Ureter (tissue), 1 donor: Measurements from ENCODE around the gene GOLGA1. TPM values are rescaled to one million over a fixed set of nuclear protein-coding genes. Genes with fewer than 3 reads are reported as not detected.
"Not testable (repeated sequence)": the region's sequence is repeated elsewhere in the genome, so short reads cannot be mapped to it uniquely, and the experiment has no call there.

Source experiments
- DNase-seq: peaks from one replicate; pipeline ENCODE4 v3.0.0-alpha.2; 2020; ENCODE audit warnings: low spot score
- total RNA-seq: library from RNA; stranded (reverse); gene quantifications from one replicate; pipeline ENCODE4 v1.2.4, GENCODE V29; 2023
- donor health status: DM: yes; HTN: yes; CAD: no.

The GOLGA1 gene, protein sequence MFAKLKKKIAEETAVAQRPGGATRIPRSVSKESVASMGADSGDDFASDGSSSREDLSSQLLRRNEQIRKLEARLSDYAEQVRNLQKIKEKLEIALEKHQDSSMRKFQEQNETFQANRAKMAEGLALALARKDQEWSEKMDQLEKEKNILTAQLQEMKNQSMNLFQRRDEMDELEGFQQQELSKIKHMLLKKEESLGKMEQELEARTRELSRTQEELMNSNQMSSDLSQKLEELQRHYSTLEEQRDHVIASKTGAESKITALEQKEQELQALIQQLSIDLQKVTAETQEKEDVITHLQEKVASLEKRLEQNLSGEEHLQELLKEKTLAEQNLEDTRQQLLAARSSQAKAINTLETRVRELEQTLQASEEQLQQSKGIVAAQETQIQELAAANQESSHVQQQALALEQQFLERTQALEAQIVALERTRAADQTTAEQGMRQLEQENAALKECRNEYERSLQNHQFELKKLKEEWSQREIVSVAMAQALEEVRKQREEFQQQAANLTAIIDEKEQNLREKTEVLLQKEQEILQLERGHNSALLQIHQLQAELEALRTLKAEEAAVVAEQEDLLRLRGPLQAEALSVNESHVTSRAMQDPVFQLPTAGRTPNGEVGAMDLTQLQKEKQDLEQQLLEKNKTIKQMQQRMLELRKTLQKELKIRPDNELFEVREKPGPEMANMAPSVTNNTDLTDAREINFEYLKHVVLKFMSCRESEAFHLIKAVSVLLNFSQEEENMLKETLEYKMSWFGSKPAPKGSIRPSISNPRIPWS
- 25.1 TPM for total RNA-seq

DNA sequence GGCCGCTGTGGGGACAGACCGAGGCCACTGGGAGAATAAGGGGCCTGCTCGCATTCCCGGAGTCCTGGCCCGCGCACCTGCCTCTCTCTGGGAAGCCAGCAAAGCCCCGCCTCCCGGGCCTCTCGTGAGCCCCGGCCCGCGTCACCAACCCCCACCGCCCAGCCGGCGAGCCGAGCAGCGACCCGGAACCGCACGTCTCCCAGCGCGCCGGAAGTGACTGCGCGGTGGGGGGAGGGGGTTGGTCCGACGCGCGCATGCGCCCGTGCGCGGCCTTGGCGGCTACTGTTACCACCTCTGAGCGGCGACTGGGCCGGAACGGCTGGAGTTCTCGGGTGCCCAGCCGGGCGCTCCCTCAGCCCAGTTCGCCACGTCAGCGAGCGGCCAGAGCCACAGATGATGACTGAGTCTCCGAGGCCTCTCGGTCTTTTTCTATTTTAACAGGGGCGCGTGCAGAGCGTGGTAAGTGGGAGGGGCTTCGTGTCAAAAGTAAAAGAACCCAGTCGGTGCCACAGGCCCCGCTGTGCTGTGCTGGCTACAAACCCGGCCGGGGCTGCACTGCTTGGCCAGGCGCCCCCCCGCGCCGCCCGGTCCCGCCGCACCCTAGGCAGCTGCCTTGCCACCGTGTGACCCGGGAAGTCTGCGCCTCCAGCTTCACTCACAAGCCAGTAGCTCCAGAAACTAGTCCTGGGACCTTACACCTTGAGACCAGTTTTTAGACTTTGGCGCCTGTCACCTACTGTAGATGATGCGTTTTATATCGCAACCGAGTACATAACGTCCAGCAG, at the start of gene GOLGA1:
Gene GOLGA1 (minus strand): TSS at position 190 of the 785 bp plus-strand sequence. CDS start 2,372 bp downstream, outside the sequence.
- DNase-seq, result peak; percentile 95

DNA sequence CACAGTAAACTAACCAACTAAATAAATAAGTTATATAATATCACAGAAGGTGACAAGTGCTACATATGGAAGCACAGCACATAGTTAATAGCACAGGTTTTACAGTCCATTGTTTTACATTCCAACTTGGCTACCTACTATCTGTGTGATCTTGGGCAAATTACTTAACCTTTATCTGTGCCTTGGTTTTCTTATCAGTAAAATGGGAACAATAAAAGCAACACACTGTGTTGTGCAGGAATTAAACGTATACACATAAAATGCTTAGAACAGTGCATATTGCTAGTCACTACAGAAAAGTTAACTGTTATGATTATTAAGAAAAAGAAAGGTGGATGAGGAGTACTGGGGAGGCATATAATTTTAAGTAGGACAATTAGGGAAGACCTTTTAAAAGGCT, 42.8 kb upstream of the GOLGA1 start:
- DNase-seq, result no peak

DNA sequence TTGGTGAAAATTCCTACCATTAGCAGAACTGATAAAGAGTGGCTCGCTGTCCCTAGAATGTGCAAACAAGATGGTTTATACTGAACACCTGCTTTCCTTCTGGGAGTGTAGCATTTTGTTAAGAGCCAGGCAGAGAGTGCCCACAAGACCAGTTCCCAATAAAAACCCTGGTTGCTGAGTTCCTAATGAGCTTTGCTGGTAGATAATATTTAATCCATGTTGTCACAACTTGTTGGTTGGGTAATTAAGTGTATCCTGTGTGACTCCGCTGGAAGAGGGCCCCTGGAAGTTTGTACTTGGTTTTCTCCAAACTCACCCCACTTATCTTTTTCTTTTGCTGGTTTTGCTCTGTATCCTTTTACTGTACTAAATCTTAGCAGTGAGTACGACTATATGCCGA, 39.5 kb upstream of the GOLGA1 start:
- no peak for DNase-seq

DNA sequence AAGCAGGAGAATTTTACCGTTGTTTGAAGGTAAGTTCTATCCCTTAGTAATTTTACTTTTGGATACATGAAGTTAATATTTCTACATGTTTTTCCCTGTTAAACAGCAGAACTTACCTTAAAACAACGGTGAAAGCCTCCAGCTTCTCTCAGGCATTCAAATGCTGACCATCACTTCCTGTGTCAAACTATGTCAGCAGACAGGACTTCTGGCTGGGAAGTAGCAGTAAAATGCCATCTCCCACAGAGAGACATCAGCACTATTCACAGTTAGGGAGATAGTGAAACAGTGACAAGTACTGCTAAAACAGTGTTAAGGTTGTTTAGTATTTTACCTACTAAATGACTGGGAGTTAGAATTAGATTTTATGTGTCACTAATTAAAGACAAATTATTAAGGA, 34.2 kb upstream of the GOLGA1 start:
- DNase-seq, result no peak

DNA sequence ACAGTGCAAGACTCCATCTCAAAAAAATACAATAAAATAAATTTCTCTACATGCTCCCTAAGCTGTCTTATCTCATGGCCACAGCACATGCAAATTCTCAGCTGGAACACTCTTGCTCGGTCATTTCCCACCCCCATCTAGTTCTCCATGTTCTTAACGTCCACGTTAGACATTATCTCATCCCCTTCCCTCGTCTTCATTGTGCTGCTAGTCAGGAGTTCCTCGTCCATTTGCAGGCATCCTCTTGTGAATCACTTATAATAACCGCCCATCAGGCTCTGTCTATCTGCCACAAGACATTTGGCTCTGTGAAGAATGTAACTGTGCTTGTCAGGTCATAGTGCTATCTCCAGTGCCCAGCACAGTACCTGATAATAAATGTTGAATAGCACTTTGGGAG, 32.9 kb upstream of the GOLGA1 start:
- no peak for DNase-seq

DNA sequence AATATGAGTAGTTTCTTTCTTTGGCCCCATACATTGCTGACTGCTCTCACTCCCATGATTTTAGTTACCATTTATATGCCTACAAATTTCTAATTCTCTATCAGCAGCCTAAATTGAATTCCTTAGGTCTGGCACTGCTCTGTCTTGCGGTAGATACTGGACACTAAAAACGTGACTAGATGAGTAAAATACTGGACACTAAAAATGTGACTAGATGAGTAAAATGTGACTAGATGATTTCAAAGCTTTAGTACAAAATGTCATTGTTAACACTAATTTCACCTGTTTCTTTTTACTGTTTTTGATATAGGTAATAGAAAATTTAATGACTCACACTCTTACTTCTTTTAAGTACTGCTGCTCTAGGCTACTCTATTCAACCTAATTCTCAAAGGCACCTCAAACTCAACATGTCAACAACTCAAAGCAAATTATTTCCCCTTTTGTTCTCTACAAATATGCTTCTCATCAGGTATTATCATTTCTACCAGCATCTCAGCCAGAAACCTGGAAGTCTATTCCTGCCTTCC, 31.4 kb upstream of the GOLGA1 start:
- no peak for DNase-seq

DNA sequence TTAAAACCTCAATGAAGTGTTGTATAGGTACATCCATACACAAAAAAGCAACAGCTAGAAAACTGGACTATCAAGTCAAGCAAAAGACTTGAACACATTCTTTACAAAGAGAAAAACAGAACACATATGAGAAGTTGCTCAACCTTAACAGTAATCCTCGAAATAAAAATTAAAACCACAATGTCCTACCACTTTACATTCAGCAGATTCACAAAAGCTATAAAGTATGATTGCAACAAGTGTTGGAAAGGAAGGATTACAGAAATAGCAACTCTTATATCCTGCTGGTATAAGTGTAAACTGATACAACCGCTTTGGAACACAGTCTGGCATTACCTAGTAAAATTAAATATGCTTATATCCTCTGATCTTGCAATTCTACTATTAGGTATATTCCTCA, 28.5 kb upstream of the GOLGA1 start:
- no peak for DNase-seq

DNA sequence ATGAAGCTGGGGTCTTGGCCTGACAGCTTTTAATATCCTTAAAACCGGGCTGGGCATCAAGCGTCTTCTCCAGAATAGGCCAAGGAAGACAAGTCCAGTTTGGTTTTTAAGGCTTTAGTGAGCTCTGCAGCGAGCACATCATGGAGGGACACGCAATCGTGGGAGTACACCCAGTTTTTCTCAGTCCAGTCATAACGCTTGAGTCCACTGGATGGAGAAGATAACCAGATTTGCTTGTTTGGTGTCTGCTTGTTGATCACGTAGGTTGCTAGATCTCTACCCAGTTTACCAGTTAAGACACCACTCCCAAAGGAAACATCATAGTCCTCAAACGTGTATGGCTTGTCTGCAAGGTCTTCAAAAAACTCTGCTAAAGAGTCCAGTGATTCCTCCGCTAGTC, 27.4 kb upstream of the GOLGA1 start:
- no peak for DNase-seq

DNA sequence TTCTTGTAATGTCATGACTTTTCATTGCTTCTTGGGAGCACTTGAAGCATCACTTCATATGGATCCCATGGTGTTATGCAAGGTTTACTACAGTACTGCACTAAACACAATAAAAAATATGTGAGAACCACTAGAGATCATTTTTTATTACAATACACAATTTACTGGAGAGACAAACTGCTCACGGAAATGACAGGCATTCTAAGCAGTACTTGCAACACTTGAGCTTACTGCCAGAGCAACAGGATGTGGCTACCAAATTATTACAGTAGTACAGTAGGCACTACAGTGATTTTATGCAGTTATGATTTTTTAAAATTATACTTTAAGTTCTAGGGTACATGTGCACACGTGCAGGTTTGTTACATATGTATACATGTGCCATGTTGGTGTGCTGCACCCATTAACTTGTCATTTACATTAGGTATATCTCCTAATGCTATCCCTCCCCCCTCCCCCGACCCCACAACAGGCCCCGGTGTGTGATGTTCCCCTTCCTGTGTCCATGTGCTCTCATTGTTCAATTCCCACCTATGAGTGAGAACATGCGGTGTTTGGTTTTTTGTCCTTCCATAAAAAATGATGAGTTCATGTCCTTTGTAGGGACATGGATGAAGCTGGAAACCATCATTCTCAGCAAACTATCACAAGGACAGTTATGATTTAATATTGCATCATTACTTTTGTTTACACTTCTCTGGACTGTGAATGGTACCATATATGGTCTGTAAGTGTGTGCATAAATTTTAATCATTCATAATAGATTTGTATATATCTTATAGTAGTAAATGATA, 25.1 kb upstream of the GOLGA1 start:
- DNase-seq, result not testable (repeated sequence)

DNA sequence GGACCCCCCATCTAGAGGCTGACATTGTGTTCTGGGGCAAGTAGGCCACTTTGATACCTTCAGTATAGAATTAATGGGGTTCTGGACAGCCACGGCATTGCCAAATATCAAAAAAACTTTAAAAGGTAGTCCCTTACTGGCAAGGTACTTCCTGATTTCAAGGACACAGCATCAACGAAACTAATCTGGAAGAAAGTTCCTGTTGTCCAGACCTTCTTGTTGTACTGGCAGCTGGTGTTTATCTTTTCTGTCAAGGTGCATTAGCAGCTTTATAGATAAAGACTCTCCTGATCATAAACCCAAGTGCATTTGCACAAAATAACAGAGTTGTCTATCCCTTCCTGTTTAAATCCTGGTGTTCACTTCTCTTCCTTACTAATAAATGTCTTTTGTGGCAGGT, 23.7 kb upstream of the GOLGA1 start:
- no peak for DNase-seq

DNA sequence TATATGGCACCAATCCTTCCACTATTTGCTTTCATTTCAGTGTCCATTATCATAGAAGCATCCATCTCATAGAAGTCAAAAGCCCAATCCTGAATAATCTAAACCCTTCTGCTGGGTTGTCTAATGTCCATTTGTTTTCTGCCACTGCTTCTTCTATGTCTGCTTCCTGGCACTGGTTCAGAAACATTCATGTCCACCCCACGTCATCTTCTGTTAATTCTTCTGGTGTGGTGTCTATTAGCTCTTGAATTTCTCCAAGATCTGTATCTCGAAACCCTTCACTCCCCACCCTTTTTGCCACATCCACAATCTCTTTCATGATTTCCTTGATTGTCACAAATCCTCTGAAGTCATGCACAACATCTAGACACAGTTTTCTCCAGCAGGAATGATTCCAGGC, 23.2 kb upstream of the GOLGA1 start:
- no peak for DNase-seq

DNA sequence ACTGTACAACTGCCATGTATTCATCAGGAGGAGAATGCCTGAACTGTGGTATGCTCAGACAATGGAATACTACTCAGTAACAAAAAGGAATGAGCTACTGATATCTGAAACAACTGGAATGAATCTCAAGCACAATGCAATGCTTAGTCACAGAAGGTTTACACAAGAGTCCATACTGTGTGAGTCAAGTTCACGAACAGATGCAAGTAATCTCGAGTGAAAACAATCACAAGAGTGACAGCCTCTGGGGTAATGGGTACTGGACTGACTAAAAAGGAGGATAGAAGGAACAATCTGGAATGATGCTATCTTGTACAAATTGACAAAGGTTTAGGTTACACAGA, 19.5 kb upstream of the GOLGA1 start:
- no peak for DNase-seq

DNA sequence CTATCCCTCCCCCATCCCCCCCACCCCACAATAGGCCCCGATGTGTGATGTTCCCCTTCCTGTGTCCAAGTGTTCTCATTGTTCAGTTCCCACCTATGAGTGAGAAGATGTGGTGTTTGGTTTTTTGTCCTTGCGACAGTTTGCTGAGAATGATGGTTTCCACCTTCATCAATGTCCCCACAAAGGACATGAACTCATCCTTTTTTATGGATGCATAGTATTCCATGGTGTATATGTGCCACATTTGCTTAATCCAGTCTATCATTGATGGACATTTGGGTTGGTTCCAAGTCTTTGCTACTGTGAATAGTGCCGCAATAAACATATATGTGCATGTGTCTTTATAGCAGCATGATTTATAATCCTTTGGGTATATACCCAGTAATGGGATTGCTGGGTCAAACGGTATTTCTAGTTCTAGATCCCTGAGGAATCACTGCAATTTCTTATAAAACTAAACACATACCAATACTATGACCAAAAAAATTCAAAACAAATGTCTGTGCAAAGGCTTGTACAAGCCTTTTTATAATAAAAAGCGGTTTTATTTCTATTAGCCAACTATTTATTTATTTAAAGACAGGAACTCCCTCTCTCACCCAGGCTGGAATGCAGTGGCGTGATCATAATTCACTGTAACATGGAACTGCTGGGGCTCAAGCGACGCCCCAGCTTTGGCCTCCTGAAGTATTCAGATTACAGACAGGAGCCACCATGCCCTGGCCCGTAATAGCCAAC, 19.0 kb upstream of the GOLGA1 start:
- DNase-seq, result not testable (repeated sequence)

DNA sequence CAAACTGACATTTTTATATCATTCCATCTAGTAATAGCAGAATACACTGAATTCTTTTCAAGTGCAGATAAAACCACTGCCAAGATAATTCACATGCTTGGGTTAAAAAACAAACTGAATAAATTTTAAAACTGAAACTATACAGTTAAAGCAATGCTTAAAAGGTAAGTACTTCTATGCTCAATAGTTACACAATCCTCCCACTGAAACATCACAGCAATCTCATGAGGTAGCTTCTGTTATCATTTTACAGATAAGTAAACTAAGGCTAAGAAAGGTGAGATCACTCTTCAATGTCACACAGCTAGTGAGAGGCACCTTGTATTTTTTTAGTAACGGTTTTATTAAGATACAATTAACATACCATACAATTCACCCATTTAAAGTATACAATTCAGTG, 13.4 kb upstream of the GOLGA1 start:
- no peak for DNase-seq

DNA sequence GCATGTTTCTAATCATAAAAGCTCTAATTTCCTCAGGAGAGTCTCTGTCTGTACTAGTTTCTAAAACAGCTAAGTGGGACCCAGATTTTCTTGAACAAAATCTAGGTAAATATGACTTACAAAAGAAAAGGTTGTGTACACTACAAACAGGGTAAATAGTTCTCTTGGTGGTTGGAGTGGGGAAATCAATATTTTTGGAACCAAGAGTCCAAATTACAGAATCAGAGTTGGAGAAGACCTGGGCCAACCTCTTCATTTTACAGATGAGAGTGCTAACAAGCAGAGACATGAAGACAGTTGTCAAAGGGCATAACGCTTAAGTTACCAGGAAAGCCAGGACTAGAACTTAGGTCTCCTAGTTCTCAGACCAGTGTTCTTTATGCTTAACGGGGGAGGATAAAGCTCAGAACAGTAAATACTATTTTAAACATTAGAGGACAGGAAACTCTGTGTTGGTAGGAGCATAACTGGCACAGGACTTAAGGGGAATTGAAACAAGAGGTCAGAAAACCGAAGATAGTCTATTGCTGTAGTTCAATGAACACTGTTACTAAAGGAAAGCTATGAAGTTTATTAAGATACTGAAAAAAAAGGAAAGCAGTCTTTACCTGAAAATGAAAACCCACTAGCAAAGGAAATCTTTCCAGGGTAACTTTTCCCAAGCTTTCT, 9.3 kb upstream of the GOLGA1 start:
- no peak for DNase-seq

DNA sequence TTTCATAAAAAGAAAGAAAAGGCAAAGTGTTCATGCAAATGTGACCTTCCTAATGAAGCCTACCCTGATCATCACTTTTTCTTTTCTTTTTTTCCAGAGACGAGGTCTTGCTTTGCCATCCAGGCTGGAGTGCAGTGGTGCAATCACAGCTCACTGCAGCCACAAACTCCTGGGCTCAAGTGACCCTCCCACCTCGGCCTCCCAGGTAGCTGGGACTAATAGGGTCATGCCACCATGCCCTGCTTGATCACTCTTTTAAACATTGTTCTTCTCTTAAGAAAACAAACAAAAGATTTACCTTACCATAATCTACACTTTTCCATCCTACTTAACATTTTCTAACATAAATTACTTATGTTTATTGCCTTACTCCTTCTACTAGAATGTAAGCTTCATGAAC, 8.5 kb upstream of the GOLGA1 start:
- no peak for DNase-seq

DNA sequence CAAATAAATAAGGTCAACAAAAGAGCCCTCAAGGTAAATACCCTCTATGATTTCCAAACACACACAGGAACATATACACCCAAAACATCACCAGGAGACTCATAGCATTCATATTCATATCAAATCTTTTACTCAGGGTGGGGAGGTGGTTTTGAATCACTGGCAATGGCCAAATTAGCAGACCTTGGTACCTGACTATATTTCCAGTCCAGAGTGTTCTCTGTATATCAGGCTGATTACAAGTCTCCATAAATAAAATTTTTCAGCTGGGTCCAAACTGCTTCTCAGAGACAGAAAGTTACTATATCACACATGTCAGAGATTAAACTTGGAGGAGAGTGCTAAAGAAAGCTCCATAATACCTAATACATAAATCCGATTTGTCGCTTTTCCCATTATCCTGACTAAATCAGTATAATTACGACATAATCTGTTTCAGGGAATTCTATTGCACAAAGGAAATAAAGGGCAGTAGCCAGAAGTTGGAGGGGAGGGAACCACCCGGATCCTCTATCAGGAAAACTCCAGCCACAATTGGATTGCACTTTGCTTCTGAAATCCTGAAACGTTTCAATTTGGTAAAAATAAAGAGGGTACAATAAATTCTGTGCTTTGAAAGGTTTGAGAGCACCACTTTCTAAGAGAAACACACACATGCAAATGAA, 7.0 kb upstream of the GOLGA1 start:
- DNase-seq, result no peak

DNA sequence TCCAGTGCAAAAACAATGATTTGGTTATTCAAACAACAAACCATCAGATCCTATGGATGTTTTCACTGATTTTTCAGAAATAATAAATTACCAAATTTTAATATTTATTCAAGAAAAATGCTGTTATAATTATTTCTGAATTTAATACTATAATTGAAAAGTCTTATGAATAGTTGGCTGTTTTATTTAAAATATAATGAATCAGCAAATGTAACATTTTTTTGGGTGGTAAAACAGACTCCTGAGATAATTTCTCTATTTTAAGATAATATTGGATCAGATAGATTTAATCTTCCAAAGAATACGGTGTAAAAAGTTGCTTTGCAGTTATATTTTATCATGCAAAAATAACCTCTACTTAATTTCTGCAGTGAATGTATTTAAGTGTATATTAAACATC, 5.3 kb upstream of the GOLGA1 start:
- no peak for DNase-seq

DNA sequence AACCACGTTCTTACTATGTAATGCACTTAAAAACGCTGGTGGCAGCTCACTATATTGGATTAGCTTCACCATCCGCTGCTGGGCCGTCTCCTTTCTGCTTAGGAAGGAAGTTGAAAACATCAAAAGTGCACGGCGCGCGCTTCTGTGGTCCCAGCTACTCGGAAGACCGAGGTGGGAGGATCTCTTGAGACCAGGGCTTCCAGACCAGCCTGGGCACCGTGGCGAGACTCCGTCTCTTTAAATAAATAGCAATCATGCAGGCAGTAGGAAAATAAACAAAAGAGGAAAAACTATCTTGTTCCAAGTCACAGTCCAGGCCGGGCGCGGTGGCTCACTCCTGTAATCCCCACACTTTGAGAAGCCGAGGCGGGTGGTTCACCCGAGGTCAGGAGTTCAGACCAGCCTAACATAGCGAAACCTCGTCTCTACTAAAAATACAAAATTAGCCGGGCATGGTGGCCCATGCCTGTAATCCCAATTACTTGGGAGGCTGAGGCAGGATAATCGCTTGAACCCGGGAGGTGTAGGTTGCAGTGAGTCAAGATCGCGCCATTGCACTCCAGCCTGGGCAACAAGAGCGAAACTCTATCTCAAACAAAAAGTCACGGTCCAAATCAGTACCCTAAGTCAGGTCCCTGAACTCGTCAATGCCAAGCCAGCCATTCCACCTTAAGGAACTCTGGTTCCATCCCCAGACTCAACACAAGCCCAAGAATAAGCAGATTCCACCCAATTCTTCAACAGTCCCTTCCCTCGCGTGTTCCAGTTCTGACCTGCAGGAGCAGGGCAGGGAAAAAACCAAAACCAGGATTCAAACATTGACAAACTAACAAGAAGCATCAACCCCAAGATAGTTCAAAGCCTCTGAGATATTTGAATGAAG, 1.0 kb upstream of the GOLGA1 start:
- DNase-seq, result peak; percentile 70
